ENCODE measurements around the gene DUSP22.
A peak's percentile ranks its signal among the peaks of the same experiment; 100 is the strongest.

GRCh38 chr6:396126-396520 is 103.8 kb downstream of the DUSP22 start:
- TF ChIP-seq POLR2A (IDR thresholded peaks at IDR 0.05; ENCODE audit: low read depth, low read length) = peak; percentile 1; the same call in 1 of the 2 replicates
- no peak for TF ChIP-seq POLR2AphosphoS5 (IDR thresholded peaks at IDR 0.05; ENCODE audit: low read depth, low read length)
